ENCODE measurements around the gene GOT2.
"Not testable (repeated sequence)": the region's sequence is repeated elsewhere in the genome, so short reads cannot be mapped to it uniquely, and the experiment has no call there.

GOT2 gene

DNA sequence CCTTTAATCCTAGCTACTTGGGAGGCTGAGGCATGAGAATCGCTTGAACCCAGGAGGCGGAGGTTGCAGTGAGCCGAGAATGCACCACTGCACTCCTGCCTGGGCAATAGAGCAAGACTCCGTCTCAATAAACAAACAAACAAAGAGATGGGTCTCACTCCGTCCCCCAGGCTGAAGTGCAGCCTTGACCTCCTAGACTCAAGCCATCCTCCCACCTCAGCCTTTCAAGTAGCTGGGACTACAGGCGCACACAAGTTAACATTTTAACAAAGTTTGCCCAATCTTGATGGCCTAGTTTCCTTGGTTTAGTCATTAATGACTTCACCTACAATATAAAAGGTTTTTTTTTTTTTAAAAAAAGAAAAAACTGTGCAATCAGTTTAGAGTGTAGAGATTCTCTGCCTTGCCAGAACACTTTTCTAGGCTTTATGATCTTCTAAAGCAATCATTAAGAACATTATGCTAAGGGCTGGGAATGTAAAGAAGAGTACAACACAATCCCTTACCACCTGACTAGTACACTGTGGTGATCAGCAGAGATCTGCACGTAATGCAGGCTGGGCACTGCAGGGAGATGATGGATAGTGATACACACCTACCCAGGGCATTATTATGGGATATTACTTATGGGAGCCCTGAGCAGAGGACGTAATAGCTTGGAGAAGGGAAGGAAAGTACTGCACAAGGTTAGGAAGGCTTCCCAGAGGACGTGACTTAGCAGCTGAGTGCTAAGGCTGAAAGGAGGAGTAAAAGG lies 6.9 kb downstream of the GOT2 start:
- in situ Hi-C loops (cut with MboI; ENCODE audit: low pct_unique_long_range_greater_than_20kb, low sequenced_read_pairs) = no loop called here

GRCh38 chr16:58723109-58723508 lies 11.0 kb downstream of the GOT2 start:
- no peak for DNase-seq
- in situ Hi-C loops (cut with MboI; ENCODE audit: low pct_unique_long_range_greater_than_20kb, low sequenced_read_pairs) = no loop called here

More for the DNA sequence above, 6.9 kb downstream of the GOT2 start:
- no peak for DNase-seq

DNA sequence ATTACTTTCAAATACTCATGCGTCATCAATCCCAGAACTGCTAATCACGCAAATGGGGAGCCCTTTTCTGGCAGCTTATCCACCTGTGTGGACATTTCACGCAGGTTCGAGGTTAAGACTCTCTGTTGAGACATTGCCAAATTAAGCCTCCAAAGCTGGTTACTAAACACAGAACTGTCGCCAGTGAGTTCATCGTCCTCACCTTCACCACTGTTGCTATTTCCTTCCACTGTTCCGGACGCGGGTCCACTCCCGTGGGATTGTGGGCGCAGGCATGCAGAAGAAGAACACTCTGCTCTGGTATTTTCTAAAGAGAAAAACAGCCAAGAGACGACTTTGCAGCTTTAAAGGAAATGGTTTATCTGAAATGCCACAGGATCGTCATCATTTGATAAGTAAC lies 16.1 kb downstream of the GOT2 start:
- no peak for DNase-seq
- in situ Hi-C loops (cut with MboI; ENCODE audit: low pct_unique_long_range_greater_than_20kb, low sequenced_read_pairs) = no loop called here

GRCh38 chr16:58716468-58716867 lies 17.6 kb downstream of the GOT2 start:
- in situ Hi-C loops (cut with MboI; ENCODE audit: low pct_unique_long_range_greater_than_20kb, low sequenced_read_pairs) = no loop called here
- no peak for DNase-seq

- DNase-seq = no peak
- in situ Hi-C loops (cut with MboI; ENCODE audit: low pct_unique_long_range_greater_than_20kb, low sequenced_read_pairs) = no loop called here
Observed at GRCh38 chr16:58713742-58714141, 20.4 kb downstream of the GOT2 start.

GRCh38 chr16:58709333-58709732 lies 24.8 kb downstream of the GOT2 start:
- in situ Hi-C loops (cut with MboI; ENCODE audit: low pct_unique_long_range_greater_than_20kb, low sequenced_read_pairs) = no loop called here
- DNase-seq = no peak

- in situ Hi-C loops (cut with MboI; ENCODE audit: low pct_unique_long_range_greater_than_20kb, low sequenced_read_pairs) = no loop called here
- no peak for DNase-seq
Observed at GRCh38 chr16:58699151-58699550, 35.0 kb downstream of the GOT2 start.

DNA sequence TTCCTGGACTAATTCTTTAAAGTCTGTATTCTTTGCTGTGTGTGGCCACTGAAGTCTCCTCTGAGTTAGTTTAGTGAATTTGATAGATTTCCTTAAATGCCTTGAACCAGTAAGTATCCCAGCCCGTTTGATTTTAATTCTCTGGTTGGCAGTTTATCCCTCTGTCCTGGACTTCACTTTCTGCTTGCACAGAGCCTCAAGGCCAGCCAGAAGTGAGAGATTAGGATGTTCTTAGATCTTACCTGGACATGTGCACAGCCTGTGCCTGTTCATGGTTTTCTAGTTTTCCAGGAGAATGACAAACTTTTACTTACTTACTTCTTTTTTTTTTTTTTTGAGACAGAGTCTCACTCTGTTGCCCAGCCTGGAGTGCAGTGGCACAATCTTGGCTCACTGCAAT lies 38.7 kb downstream of the GOT2 start:
- in situ Hi-C loops (cut with MboI; ENCODE audit: low pct_unique_long_range_greater_than_20kb, low sequenced_read_pairs) = no loop called here

GRCh38 chr16:58692450-58692849 lies 41.7 kb downstream of the GOT2 start:
- in situ Hi-C loops (cut with MboI; ENCODE audit: low pct_unique_long_range_greater_than_20kb, low sequenced_read_pairs) = no loop called here

More for the DNA sequence above, 38.7 kb downstream of the GOT2 start:
- no peak for DNase-seq

DNA sequence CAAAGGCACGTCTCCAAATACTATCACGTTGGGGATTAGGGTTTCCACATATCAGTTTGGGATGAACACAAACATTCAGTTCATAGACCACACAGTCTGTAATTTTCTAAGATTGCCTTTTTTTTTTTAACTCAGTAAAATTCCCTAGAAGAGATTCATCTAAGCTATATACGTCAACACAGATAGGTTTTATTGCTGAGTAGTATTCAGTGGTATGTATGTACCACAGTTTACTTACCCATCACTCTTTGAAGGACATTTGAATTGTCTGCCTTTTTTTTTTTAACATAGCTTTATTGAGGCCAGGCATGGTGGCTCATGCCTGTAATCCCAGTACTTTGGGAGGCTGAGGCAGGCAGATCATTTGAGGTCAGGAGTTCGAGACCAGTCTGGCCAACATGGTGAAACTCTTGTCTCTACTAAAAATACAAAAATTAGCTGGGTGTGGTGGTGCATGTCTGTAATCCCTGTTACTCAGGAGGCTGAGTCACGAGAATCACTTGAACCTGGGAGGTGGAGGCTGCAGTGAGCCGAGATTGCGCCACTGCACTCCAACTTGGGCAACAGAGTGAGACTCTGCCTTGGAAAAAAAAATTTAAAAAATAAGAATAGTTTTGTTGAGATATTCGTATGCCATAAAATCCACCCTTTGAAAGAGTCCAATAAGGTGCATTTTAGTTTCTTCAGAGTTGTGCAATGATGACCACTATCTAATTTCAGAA lies 47.0 kb downstream of the GOT2 start:
- DNase-seq; in situ Hi-C loops (cut with MboI; ENCODE audit: low pct_unique_long_range_greater_than_20kb, low sequenced_read_pairs): not testable (repeated sequence)

More at GRCh38 chr16:58692450-58692849, 41.7 kb downstream of the GOT2 start:
- no peak for DNase-seq

DNA sequence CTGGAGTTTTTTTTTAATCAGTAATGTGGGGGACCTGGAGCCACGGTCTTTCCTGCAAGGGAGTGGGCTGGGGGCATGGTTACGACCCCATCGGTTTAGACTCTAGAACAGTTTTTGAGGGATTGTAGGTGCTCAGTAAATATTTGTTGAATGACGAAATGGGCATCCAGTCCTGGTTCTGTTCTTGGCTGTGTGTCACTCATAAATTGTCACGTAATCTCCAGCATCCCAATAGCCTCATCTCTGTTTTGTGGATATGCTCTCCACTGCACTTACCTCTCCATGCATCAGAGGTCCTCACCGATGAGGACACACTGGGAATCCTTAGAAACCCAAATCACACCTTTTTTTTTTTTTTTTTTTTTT lies 49.0 kb downstream of the GOT2 start:
- DNase-seq = no peak
- in situ Hi-C loops (cut with MboI; ENCODE audit: low pct_unique_long_range_greater_than_20kb, low sequenced_read_pairs) = no loop called here

GRCh38 chr16:58684354-58685083 lies 49.6 kb downstream of the GOT2 start, which contains the start of gene SLC38A7:
SLC38A7 (minus strand) TSS chr16:58684770; CDS start chr16:58680126, 4,644 bp downstream.
- in situ Hi-C loops (cut with MboI; ENCODE audit: low pct_unique_long_range_greater_than_20kb, low sequenced_read_pairs) = no loop called here
- peak; percentile 64 for DNase-seq

DNA sequence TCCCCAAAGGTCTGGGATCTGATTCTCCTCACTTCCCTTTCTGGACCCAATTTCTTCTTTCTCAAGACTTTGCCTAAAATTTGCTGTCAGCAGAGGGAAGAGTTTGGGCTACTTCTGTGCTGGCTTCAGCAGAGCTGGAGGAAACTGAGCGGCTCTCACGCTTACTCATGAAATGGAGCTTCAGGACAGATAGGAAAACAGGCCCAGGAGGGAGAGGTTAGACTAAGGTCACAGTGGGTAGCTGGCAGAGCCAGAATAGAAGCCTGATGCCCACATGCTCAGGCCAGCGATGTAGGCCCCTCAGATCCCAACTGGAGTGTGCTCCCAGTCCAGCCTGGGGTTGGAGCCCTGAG lies 50.1 kb downstream of the GOT2 start:
- in situ Hi-C loops (cut with MboI; ENCODE audit: low pct_unique_long_range_greater_than_20kb, low sequenced_read_pairs) = no loop called here
- DNase-seq = peak; percentile 20

GRCh38 chr16:58679763-58680162 lies 54.4 kb downstream of the GOT2 start:
- in situ Hi-C loops (cut with MboI; ENCODE audit: low pct_unique_long_range_greater_than_20kb, low sequenced_read_pairs) = no loop called here
- no peak for DNase-seq

GRCh38 chr16:58678716-58679115 lies 55.4 kb downstream of the GOT2 start:
- no peak for DNase-seq
- in situ Hi-C loops (cut with MboI; ENCODE audit: low pct_unique_long_range_greater_than_20kb, low sequenced_read_pairs) = no loop called here

GRCh38 chr16:58678269-58678668 lies 55.8 kb downstream of the GOT2 start:
- in situ Hi-C loops (cut with MboI; ENCODE audit: low pct_unique_long_range_greater_than_20kb, low sequenced_read_pairs) = no loop called here
- DNase-seq = no peak

DNA sequence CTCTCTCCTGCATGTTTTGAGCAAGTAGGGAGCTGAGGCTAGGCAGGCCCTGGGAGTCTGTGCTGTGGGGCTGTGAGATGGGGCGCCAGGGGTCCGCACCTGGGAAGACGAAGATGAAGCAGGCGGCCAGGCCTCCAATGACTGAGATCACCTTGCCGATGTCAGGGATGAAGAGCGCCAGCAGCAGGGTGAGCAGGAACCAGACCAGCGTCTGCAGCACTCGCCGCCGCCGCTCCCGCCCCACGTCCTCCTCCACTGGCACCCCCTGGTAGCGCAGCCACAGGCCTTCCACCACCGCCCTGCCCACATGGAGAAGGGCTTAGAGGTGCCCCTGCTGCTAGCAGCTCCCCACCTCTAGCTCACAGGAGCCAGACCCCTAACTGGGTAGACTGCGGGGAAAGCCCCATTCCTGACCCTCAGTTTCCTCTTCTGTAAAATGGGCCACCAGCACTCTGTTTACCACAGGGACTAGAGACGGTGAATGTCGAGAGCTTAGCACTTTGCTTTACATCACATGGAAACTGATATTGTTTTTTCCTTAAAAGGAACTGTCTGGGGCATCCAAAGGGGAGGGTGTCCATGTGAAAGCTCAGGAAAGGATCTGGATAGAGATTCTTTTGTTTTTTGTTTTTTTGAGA lies 63.1 kb downstream of the GOT2 start:
- DNase-seq = no peak
- in situ Hi-C loops (cut with MboI; ENCODE audit: low pct_unique_long_range_greater_than_20kb, low sequenced_read_pairs) = loop anchor here (25.0 kb wide), 1 partner anchor 334 kb away; no protein-coding TSS in a partner anchor

- in situ Hi-C loops (cut with MboI; ENCODE audit: low pct_unique_long_range_greater_than_20kb, low sequenced_read_pairs) = loop anchor here (25.0 kb wide), 1 partner anchor 333 kb away; no protein-coding TSS in a partner anchor
Observed at GRCh38 chr16:58670177-58670576, 63.9 kb downstream of the GOT2 start.

GRCh38 chr16:58665200-58665599 lies 68.9 kb downstream of the GOT2 start:
- in situ Hi-C loops (cut with MboI; ENCODE audit: low pct_unique_long_range_greater_than_20kb, low sequenced_read_pairs) = loop anchor here (25.0 kb wide), 1 partner anchor 328 kb away; no protein-coding TSS in a partner anchor
- no peak for DNase-seq

More at GRCh38 chr16:58670177-58670576, 63.9 kb downstream of the GOT2 start:
- DNase-seq = no peak
